GM13977 (cell line): ENCODE data around the gene INAVA.

Experiments used
- DNase-seq: peaks from one replicate; pipeline ENCODE4 v3.0.0; 2012; ENCODE audit warnings: low spot score
- in situ Hi-C: fragments of 300-500 bp; cut with MboI; formaldehyde crosslinking; loops from one replicate; pipeline ENCODE4 v1.12.0; 2022; ENCODE audit warnings: low sequenced_read_pairs, low pct_unique_long_range_greater_than_20kb, mixed read lengths, inconsistent platforms; ENCODE audit not compliant: unreplicated experiment
- TF ChIP-seq, protein P1 (sequence below): IDR thresholded peaks from 2 replicates; pipeline ENCODE4 v1.5.1; 2012; ENCODE audit warnings: mild to moderate bottlenecking, control low read depth; ENCODE audit not compliant: insufficient read depth; ENCODE audit errors: extremely low read depth, missing control alignments

Gene INAVA

GRCh38 chr1:200886594-200886993, 8.1 kb upstream of the INAVA start:
- TF ChIP-seq, protein P1, sequence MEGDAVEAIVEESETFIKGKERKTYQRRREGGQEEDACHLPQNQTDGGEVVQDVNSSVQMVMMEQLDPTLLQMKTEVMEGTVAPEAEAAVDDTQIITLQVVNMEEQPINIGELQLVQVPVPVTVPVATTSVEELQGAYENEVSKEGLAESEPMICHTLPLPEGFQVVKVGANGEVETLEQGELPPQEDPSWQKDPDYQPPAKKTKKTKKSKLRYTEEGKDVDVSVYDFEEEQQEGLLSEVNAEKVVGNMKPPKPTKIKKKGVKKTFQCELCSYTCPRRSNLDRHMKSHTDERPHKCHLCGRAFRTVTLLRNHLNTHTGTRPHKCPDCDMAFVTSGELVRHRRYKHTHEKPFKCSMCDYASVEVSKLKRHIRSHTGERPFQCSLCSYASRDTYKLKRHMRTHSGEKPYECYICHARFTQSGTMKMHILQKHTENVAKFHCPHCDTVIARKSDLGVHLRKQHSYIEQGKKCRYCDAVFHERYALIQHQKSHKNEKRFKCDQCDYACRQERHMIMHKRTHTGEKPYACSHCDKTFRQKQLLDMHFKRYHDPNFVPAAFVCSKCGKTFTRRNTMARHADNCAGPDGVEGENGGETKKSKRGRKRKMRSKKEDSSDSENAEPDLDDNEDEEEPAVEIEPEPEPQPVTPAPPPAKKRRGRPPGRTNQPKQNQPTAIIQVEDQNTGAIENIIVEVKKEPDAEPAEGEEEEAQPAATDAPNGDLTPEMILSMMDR: no peak
- DNase-seq: no peak
- in situ Hi-C loops: no loop called here

- no peak for DNase-seq
- in situ Hi-C loops: no loop called here
- TF ChIP-seq, protein P1: no peak
Measured at GRCh38 chr1:200887036-200887435, 7.7 kb upstream of the INAVA start.

DNA sequence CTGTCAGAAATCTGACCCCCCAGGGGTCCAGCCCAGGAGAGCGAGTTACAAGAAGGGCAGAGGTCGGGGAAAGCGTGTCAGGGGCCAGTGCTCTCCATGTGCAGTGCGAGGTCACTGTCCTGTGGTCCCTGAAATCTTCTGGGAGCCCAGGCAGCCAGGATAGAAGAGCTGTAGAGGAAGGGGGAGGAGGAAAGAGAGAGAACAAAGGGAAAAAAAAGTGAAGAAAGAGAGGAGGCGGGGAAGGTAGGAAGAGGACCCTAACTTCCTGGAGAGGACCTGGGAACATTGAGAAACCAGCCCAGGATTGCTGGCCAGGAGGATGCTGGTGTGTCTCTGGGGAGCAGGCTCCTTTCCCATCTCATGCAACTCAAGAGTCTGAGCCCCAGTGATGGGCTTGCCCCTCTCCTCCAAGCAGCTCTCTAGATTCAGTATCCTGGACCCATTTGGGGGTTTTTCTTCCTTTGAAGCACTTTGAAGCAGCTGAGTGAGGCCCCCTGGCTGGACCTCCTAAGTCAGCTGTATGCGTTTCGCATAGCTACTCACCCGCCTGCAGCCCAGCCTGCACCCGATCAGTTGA, 6.8 kb upstream of the INAVA start:
- in situ Hi-C loops: no loop called here
- DNase-seq: no peak
- TF ChIP-seq, protein P1: no peak

DNA sequence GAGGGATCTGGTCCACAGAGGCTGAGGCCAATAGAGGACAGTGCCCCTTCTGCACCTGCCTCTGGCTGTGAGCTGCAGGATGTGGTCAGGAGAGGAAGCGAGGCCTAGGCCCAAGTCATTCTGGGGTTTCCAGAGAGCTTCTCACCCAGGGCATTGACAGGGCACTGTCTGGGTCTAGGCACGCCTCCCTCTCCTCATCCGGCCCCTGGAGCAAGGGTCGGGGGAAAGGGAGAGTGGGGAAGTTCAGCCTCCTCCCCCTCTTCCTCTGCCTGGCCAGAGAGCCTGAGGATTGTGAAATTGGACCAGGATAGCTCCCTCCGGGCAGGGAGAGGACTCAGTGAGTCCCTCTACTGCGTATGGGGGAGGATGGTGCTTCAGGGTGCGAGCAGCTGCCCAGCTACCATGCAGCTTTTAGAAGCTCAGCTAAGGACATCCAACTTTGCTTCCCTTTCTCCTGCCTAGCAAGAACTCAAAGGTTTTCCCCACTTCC, 6.3 kb upstream of the INAVA start:
- in situ Hi-C loops: no loop called here
- TF ChIP-seq, protein P1: no peak
- DNase-seq: peak; percentile 86

- DNase-seq: no peak
- TF ChIP-seq, protein P1: no peak
- in situ Hi-C loops: no loop called here
Measured at GRCh38 chr1:200889571-200889970, 5.1 kb upstream of the INAVA start.

DNA sequence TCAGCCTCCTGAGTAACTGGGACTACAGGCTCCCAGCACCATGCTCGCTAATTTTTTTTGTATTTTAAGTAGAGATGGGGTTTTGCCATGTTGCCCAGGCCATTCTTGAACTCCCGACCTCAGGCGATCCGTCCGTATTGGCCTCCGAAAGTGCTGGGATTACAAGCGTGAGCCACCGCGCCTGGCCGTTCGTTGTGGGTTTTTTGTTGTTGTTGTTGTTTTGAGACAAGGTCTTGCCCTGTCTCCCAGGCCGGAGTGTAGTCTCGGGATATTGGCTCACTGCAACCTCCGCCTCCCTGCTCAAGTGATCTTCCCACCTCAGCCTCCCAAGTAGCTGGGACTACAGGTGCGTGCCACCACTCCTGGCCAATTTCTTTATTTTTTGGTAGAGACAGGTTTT, 4.7 kb upstream of the INAVA start:
- TF ChIP-seq, protein P1: no peak
- DNase-seq: no peak
- in situ Hi-C loops: no loop called here
